ENCODE measurements around the gene HP1BP3.
A peak's percentile ranks its signal among the peaks of the same experiment; 100 is the strongest.

The HP1BP3 gene

GRCh38 chr1:20770314-20771087, 16.6 kb downstream of the HP1BP3 start:
- no peak for DNase-seq (ENCODE audit: low read depth in 2 of 2)

- no peak for DNase-seq (ENCODE audit: low read depth in 2 of 2)
Measured at GRCh38 chr1:20767271-20767670, 19.8 kb downstream of the HP1BP3 start.

DNA sequence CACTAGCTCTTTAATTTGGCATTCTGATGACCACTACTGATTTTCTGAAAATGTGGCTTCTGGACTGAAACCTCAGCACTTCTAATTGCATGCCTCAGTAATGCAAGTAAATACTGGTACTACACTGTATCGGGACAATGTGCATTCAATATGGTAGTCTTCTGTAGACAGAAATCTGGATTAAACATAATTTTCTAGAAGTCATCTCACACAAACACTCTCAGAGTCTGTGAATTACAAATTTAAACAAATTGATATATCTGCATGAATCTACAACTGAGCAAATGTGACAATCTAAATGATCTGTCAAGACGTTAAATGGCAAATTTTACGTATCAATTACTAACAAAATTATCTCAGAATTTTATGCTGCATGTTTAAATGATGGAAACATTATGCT, 23.7 kb downstream of the HP1BP3 start:
- DNase-seq (ENCODE audit: low read depth in 2 of 2): no peak

DNA sequence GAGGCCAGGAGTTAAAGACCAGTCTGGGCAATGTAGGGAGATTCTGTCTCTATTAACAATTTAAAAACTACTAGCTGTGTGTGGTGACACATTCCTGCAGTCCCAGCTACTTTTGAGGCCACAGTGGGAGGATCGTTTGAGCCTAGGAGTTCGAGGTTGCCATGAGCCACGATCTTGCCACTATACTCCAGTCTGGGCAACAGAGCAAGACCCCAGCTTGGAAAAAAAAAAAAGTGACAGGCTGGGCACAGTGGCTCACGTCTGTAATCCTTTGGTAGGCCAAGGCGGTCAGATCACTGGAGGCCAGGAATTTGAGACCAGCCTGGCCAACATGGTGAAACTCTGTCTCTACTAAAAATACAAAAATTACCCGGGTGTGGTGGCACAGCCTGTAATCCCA, 26.8 kb downstream of the HP1BP3 start:
- no peak for DNase-seq (ENCODE audit: low read depth in 2 of 2)

GRCh38 chr1:20753589-20753988, 33.5 kb downstream of the HP1BP3 start:
- DNase-seq (ENCODE audit: low read depth in 2 of 2): no peak

- no peak for DNase-seq (ENCODE audit: low read depth in 2 of 2)
Measured at GRCh38 chr1:20751462-20751990, 35.6 kb downstream of the HP1BP3 start.

- no peak for DNase-seq (ENCODE audit: low read depth in 2 of 2)
Measured at GRCh38 chr1:20742671-20743070, 44.4 kb downstream of the HP1BP3 start.

GRCh38 chr1:20740781-20741180, 46.3 kb downstream of the HP1BP3 start:
- no peak for DNase-seq (ENCODE audit: low read depth in 2 of 2)

DNA sequence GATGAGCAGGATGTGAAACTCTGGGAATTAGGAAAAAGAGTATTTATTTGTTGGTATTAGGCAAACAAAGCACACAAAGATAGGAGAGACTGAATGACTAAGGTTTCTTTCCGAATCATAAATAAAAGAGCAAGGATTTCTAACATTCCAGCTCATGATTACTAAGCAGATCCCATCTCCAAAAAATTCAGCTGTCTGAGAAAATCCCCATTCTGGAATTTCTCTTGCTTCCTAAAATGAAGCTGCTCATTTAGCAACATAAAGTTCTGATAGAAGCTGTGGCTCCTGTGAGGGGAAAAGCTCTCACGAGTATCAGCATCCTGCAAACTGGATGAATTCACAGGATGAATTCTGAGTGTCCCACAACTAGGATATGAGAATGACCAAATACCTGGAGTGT, 47.9 kb downstream of the HP1BP3 start:
- DNase-seq (ENCODE audit: low read depth in 2 of 2): no peak

- DNase-seq (ENCODE audit: low read depth in 2 of 2): no peak
Measured at GRCh38 chr1:20735581-20736111, 51.5 kb downstream of the HP1BP3 start.

DNA sequence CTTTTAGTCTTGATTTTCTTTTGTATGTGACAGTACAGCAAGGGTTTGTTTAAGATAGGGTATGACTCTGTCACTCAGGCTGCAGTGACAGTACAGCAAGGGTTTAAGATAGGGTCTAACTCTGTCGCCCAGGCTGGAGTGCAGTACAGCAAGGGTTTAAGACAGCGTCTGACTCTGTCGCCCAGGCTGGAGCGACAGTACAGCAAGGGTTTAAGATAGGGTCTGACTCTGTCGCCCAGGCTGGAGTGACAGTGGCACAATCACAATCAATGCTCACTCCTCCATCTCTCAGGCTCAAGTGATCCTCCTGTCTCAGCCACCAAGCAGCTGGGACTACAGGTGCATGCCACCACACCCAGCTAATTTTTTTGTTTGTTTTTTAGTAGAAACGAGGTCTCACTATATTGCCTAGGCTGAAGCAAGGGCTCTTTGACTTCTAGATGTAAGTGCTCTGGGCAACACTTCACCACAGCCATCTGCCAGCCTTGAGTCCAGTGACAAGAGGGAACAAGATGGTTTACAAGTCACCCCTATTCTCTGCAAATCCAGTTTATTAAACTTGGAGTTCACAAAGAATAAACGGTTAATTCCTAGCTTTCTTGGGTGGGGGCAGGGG, 53.6 kb downstream of the HP1BP3 start:
- no peak for DNase-seq (ENCODE audit: low read depth in 2 of 2)

- peak; percentile 59 to 66 for DNase-seq (ENCODE audit: low read depth in 2 of 2)
Measured at GRCh38 chr1:20732588-20733359, 54.3 kb downstream of the HP1BP3 start, which contains the start of gene SH2D5. Gene SH2D5, minus strand, starts transcription at chr1:20732703. Its CDS starts 4,659 bp downstream, at chr1:20728044.

- peak; percentile 28 to 43 for DNase-seq (ENCODE audit: low read depth in 2 of 2)
Measured at GRCh38 chr1:20732071-20732587, 55.0 kb downstream of the HP1BP3 start.

DNA sequence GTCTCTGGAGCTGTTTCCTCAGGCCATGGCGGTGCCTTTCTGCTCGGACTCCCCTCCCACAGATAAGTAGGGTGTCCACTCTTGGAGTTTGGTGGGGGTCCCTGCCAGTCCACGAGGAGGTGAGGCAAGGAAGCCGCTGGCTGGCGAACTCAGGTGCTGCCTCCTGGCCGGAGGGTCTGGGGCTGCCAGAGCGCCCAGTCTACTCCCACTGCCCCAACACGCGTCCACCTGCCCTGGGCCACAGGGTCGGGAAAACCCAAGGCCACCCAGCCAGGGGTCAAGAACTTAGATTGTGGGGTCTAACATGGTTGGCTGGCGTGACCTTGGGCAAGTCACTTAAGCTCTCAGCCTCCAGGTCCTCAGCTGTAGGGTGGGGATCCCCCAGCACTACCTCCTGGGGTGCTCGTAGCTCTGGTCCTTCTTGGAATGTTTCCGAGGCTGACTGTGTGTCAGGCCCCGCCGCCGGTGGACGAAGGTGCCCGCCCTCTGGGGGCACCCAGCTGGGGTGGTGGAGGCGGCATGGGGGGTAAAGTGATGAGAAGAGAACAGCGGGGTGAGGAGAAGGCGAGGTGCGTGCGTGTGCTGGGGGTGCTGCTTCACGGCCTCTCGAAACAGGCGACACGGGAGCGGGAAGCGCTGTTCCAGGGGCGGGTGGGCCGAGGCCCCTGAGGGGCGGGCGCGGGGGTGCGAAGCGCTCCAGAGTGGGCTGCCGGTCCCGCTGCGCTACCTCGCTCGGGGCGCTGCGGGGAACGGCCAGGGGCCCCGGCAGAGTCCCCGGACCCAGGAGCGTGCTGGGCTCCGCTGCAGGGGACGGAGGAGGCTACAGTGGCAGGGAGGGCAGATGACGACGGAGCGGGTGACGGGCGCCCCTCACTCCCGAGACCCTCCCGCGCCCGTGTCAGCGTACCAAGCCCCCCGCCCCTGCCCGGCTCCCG, 55.8 kb downstream of the HP1BP3 start:
- DNase-seq (ENCODE audit: low read depth in 2 of 2): no peak

- no peak for DNase-seq (ENCODE audit: low read depth in 2 of 2)
Measured at GRCh38 chr1:20730690-20731056, 56.4 kb downstream of the HP1BP3 start.

- no peak for DNase-seq (ENCODE audit: low read depth in 2 of 2)
Measured at GRCh38 chr1:20729990-20730689, 57.0 kb downstream of the HP1BP3 start.

GRCh38 chr1:20729155-20729931, 57.8 kb downstream of the HP1BP3 start:
- DNase-seq (ENCODE audit: low read depth in 2 of 2): no peak

- DNase-seq (ENCODE audit: low read depth in 2 of 2): no peak
Measured at GRCh38 chr1:20728371-20729154, 58.5 kb downstream of the HP1BP3 start.
